Suprapubic skin (tissue), 4 donors: ENCODE data around the gene ISLR2. TPM values are rescaled to one million over a fixed set of nuclear protein-coding genes. Genes with fewer than 3 reads are reported as not detected.

Source experiments
- DNase-seq, 2 donors: peaks; one replicate each; pipeline ENCODE4 v3.0.0-alpha.2; 2019; ENCODE audit warnings: low spot score in 2 of 2
- H3K27ac ChIP-seq: fragments of 200-600 bp; sonication (generic); one replicate; pipeline ENCODE4 v1.5.1; 2019
- H3K27me3 ChIP-seq: fragments of 200-600 bp; sonication (generic); one replicate; pipeline ENCODE4 v1.5.1; 2019
- H3K36me3 ChIP-seq: fragments of 200-600 bp; sonication (generic); one replicate; pipeline ENCODE4 v1.5.1; 2019
- H3K4me1 ChIP-seq: fragments of 200-600 bp; sonication (generic); one replicate; pipeline ENCODE4 v1.5.1; 2019
- H3K4me3 ChIP-seq: fragments of 200-600 bp; sonication (generic); one replicate; pipeline ENCODE4 v1.5.1; 2019; ENCODE audit warnings: mild to moderate bottlenecking
- H3K9me3 ChIP-seq: fragments of 200-600 bp; sonication (generic); one replicate; pipeline ENCODE4 v1.5.1; 2019
- CTCF ChIP-seq, 2 donors: fragments of 200-600 bp in 1 of 2; fragments of 450-650 bp in 1 of 2; sonication (generic) in 1 of 2; IDR thresholded peaks; one replicate each; pipeline ENCODE4 v1.5.1; 2016 to 2019; ENCODE audit warnings: antibody characterized with exemption in 2 of 2, mild to moderate bottlenecking in 1 of 2, moderate library complexity in 1 of 2
- EP300 ChIP-seq: sonication (generic); formaldehyde crosslinking; IDR thresholded peaks from one replicate; pipeline ENCODE4 v1.6.1; 2017; ENCODE audit warnings: antibody characterized with exemption
- POLR2A ChIP-seq, 2 donors: fragments of 450-650 bp; IDR thresholded peaks; one replicate each; pipeline ENCODE4 v1.6.1; 2017; ENCODE audit warnings: antibody characterized with exemption in 2 of 2, mild to moderate bottlenecking in 2 of 2, moderate library complexity in 2 of 2
- POLR2AphosphoS5 ChIP-seq, 3 donors: sonication (generic); formaldehyde crosslinking; IDR thresholded peaks; one replicate each; pipeline ENCODE4 v1.6.1; 2017; ENCODE audit warnings: antibody characterized with exemption in 3 of 3
- WGBS: methylation state at CpG from one replicate; pipeline ENCODE4 v1.1.5; 2018; 5-methylcytosine and 5-hydroxymethylcytosine counted together
- total RNA-seq, 4 donors: library from RNA; depleted of rRNA; stranded (reverse); fragments of >200 nt; gene quantifications; one replicate each; pipeline ENCODE4 v1.1.0, GENCODE V29; 2016

ISLR2 gene
- total RNA-seq, 4 donors from 2014 or later = 0.57 to 1.9 (median 1.1) TPM; not detected in 1

DNA sequence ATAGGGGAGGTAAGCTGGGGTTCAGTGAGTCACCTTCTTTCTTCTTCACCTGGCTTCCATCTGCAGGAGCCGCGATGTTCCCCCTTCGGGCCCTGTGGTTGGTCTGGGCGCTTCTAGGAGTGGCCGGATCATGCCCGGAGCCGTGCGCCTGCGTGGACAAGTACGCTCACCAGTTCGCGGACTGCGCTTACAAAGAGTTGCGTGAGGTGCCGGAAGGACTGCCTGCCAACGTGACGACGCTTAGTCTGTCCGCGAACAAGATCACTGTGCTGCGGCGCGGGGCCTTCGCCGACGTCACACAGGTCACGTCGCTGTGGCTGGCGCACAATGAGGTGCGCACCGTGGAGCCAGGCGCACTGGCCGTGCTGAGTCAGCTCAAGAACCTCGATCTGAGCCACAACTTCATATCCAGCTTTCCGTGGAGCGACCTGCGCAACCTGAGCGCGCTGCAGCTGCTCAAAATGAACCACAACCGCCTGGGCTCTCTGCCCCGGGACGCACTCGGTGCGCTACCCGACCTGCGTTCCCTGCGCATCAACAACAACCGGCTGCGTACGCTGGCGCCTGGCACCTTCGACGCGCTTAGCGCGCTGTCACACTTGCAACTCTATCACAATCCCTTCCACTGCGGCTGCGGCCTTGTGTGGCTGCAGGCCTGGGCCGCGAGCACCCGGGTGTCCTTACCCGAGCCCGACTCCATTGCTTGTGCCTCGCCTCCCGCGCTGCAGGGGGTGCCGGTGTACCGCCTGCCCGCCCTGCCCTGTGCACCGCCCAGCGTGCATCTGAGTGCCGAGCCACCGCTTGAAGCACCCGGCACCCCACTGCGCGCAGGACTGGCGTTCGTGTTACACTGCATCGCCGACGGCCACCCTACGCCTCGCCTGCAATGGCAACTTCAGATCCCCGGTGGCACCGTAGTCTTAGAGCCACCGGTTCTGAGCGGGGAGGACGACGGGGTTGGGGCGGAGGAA is 2.6 kb downstream of the ISLR2 start:
- 40% methylated on average over 35 of the region's 90 CpGs for WGBS
- TF ChIP-seq CTCF (IDR thresholded peaks at IDR 0.05) = no peak
- no peak for TF ChIP-seq POLR2AphosphoS5 (IDR thresholded peaks at IDR 0.05)
- TF ChIP-seq EP300 = no peak
- TF ChIP-seq POLR2A (IDR thresholded peaks at IDR 0.05) = no peak
- DNase-seq = no peak
- no peak overlapping the region for H3K27ac ChIP-seq
- no peaks in the 10 kb centered on the region for H3K9me3 ChIP-seq
- H3K27me3 ChIP-seq = peaks cover 99% of the 10 kb centered on the region
- no peak overlapping the region for H3K4me3 ChIP-seq
- no peaks in the 10 kb centered on the region for H3K36me3 ChIP-seq
- peaks cover 54% of the 10 kb centered on the region for H3K4me1 ChIP-seq

- DNase-seq = no peak
- H3K4me3 ChIP-seq = no peak overlapping the region
- peaks cover 47% of the 10 kb centered on the region for H3K4me1 ChIP-seq
- H3K9me3 ChIP-seq = no peaks in the 10 kb centered on the region
- 44% methylated on average over 17 of the region's 71 CpGs for WGBS
- H3K27me3 ChIP-seq = peaks cover 98% of the 10 kb centered on the region
- no peaks in the 10 kb centered on the region for H3K36me3 ChIP-seq
- no peak for TF ChIP-seq EP300
- TF ChIP-seq POLR2A (IDR thresholded peaks at IDR 0.05) = no peak
- TF ChIP-seq CTCF (IDR thresholded peaks at IDR 0.05) = no peak
- TF ChIP-seq POLR2AphosphoS5 (IDR thresholded peaks at IDR 0.05) = no peak
- H3K27ac ChIP-seq = no peak overlapping the region
Measured at GRCh38 chr15:74133694-74134386, 3.5 kb downstream of the ISLR2 start.

GRCh38 chr15:74134387-74135027 is 4.1 kb downstream of the ISLR2 start:
- no peak overlapping the region for H3K4me3 ChIP-seq
- no peaks in the 10 kb centered on the region for H3K9me3 ChIP-seq
- peak in 1 of 2 donors; percentile 67 for DNase-seq
- peaks cover 40% of the 10 kb centered on the region for H3K4me1 ChIP-seq
- 71% methylated on average over 28 of the region's 53 CpGs for WGBS
- H3K27ac ChIP-seq = no peak overlapping the region
- TF ChIP-seq EP300 = no peak
- no peak for TF ChIP-seq POLR2AphosphoS5 (IDR thresholded peaks at IDR 0.05)
- peak in 1 of 2 donors; percentile 23 for TF ChIP-seq CTCF (IDR thresholded peaks at IDR 0.05)
- no peak for TF ChIP-seq POLR2A (IDR thresholded peaks at IDR 0.05)
- H3K27me3 ChIP-seq = peaks cover 96% of the 10 kb centered on the region
- H3K36me3 ChIP-seq = no peaks in the 10 kb centered on the region

DNA sequence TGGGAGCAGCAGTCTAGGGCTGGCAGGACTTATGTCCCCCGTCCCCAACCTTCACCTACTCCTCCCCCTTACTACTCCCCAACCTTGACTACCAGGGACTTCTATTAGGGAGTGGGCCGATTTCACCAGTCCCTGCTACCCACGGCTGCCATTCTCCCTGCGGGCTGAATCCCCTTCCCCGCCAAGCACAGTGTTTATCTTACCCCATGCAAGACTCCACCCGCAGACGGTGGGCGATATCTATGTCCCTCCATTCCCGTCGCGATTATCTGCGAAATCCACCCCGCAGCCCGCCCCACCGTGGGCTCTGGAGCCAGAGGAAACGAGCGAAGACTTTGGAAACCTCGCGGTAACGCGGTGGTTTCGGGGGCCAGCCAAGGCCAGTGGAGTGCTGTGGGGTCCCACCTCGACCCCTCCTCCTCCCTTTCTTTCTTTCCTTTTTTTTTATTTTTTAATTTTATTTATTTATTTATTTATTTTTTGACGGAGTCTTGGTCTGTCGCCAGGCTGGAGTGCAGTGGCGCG is 4.7 kb downstream of the ISLR2 start:
- WGBS = 36% methylated on average over 27 of the region's 27 CpGs
- H3K9me3 ChIP-seq = no peaks in the 10 kb centered on the region
- H3K27ac ChIP-seq = no peak overlapping the region
- DNase-seq = no peak
- H3K27me3 ChIP-seq = peaks cover 91% of the 10 kb centered on the region
- H3K36me3 ChIP-seq = no peaks in the 10 kb centered on the region
- H3K4me3 ChIP-seq = no peak overlapping the region
- H3K4me1 ChIP-seq = peaks cover 34% of the 10 kb centered on the region
- TF ChIP-seq CTCF (IDR thresholded peaks at IDR 0.05) (no peak), POLR2AphosphoS5 (IDR thresholded peaks at IDR 0.05) (no peak), POLR2A (IDR thresholded peaks at IDR 0.05) (no peak), EP300 (no peak)
